MG63 (cell line): ENCODE measurements around the gene KIAA1328. TPM values are rescaled to one million over a fixed set of nuclear protein-coding genes. Genes with fewer than 3 reads are reported as not detected.

ENCODE experiments used
- DNase-seq: peaks from one replicate; pipeline ENCODE4 v3.0.0-alpha.2; 2020
- H3K27me3 ChIP-seq: fragments of 250-450 bp; sonication (Bioruptor Pico); 2 replicates; pipeline ENCODE4 v1.5.1; 2020; ENCODE audit warnings: mild to moderate bottlenecking, moderate library complexity
- H3K36me3 ChIP-seq: fragments of 250-450 bp; sonication (Bioruptor Pico); 2 replicates; pipeline ENCODE4 v1.5.1; 2020; ENCODE audit warnings: mild to moderate bottlenecking, moderate library complexity
- H3K4me3 ChIP-seq: fragments of 250-450 bp; sonication (Bioruptor Pico); 2 replicates; pipeline ENCODE4 v1.5.1; 2020; ENCODE audit warnings: mild to moderate bottlenecking, moderate library complexity
- H3K9me3 ChIP-seq: fragments of 250-450 bp; sonication (Bioruptor Pico); 2 replicates; pipeline ENCODE4 v1.5.1; 2020; ENCODE audit warnings: mild to moderate bottlenecking, moderate library complexity
- total RNA-seq: library from RNA; depleted of rRNA; stranded (reverse); fragments of >200 nt; shearing (Covaris generic); gene quantifications from 2 replicates; pipeline ENCODE4 v1.2.3, GENCODE V29; 2014; ENCODE audit warnings: low replicate concordance

KIAA1328 gene
- total RNA-seq, 1 experiment from 2014 or later = 2.4 TPM

DNA sequence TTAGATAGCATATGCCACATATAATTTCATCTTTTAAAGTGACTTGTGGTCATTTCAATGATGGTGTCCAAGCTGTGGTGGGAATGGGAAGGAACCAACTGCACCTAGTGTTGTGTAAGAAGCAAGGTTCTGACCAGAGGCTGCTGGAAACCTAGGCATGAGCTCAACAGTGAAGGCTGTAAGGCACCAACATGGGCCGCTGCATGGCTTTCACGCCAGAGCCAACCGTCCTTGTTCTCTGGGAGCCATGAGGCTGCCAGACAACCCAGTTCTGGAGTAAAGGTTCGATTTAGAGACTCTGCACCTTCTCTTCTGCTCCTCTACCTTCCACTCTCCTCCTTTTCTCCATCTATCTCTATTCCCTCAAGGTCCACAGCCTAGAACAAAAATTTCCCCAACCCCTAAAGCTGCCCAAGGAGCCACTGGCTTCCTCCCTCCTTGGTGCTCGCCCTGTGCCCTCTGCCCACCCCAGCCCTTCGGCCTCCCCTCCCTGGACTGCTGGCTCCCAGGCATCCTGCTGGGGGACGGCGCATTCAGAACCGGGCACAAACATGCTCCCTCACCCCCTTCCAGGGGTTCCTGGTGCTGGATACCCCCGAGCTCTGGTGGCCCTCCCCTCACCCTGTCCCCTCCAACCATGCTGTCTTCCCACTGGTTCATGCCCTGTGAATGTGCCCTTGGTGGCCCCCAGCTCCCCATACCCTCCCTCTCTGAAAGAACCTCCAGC lies 431.6 kb downstream of the KIAA1328 start:
- no peaks in the 10 kb centered on the region for H3K9me3 ChIP-seq
- H3K27me3 ChIP-seq = no peaks in the 10 kb centered on the region
- no peak overlapping the region for H3K4me3 ChIP-seq
- DNase-seq = no peak
- no peaks in the 10 kb centered on the region for H3K36me3 ChIP-seq

DNA sequence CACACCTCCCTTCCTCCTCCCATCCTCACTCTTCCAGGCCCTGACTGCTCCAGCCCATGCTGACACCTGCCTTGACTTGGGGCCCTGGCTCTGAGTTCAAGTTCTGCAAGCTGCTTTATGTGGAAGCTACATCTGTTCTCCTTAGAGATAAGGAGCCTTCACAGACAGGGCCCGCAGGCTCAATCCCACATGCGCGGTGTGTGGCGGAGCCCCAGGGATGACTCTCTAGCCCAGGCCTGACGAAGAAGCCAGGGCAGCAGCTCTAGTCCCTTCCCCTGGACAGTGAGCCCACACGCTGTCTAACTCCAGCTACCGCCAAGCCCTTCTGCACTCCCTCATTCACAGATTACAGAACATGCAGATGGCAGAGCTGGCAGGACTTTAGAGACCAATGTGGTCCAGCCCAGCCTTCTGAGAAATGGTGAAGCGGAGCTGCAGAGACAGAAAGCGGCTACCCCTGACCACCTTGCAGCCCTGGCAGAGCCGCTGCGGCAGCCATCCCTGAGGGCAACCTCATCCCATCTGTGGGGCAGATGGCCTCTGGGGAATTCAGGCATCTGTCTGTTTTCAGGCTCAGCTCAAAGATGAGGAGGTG lies 432.4 kb downstream of the KIAA1328 start:
- Histone ChIP-seq H3K27me3 (no peaks in the 10 kb centered on the region), H3K4me3 (no peak overlapping the region), H3K36me3 (no peaks in the 10 kb centered on the region), H3K9me3 (no peaks in the 10 kb centered on the region)
- DNase-seq = no peak

DNA sequence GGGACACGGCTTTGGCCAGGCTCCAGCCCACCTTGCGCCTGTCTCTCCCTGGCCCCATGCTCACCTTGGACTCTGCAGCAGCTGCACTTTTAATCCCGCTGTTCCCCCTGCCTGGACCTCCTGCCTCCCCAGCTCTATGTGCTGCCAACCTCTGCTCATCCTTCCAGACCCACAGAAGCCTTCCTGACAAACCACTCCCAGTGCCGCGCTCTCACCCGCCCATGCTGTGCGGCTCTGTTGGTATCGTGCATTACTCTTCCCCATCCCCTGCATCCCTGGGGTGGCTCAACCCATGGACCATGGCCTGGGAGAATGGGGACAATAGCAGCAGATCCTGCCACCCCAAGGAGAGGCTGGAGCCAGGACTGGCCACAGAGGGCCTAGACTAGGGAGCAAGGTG lies 433.1 kb downstream of the KIAA1328 start:
- no peaks in the 10 kb centered on the region for H3K36me3 ChIP-seq
- no peaks in the 10 kb centered on the region for H3K9me3 ChIP-seq
- no peak for DNase-seq
- no peak overlapping the region for H3K4me3 ChIP-seq
- H3K27me3 ChIP-seq = no peaks in the 10 kb centered on the region

DNA sequence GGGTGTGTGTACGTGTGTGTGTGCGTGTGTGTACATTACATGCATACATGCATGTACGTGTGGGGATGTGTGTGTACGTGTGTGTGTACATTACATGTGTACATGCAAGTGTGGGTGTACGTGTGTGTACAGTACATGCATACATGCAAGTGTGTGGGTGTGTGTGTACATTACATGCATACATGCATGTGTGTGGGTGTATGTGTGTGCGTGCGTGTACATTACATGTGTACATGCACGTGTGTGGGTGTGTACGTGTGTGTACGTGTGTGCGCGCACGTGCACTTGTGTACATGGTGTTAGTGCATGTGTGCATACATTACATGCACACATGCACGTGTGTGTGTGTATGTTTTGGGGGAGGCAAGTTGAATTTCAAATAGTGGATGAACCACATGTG lies 436.0 kb downstream of the KIAA1328 start:
- Histone ChIP-seq H3K9me3 (no peaks in the 10 kb centered on the region), H3K27me3 (no peaks in the 10 kb centered on the region), H3K4me3 (no peak overlapping the region), H3K36me3 (no peaks in the 10 kb centered on the region)
- no peak for DNase-seq

DNA sequence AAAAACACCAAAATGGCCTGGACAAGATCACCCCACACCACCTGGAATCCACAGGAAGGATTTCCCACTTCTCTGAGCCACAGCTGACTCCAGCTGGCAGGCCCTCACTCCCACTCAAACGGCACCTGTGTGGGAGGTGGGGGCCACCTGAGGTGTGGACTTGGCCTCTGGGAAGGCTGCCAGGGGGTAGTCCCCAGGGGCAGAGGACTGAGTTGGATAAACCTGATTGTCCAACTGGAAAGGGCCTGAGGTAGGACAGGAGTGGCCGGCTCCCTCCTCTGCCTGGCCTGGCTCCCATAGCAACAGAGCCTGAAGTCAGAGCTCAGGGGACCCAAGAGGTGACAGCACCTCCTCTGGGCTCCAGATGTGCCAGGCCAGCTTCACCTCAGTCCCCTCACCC lies 436.5 kb downstream of the KIAA1328 start:
- DNase-seq = no peak
- H3K9me3 ChIP-seq = no peaks in the 10 kb centered on the region
- no peaks in the 10 kb centered on the region for H3K27me3 ChIP-seq
- no peaks in the 10 kb centered on the region for H3K36me3 ChIP-seq
- H3K4me3 ChIP-seq = no peak overlapping the region

DNA sequence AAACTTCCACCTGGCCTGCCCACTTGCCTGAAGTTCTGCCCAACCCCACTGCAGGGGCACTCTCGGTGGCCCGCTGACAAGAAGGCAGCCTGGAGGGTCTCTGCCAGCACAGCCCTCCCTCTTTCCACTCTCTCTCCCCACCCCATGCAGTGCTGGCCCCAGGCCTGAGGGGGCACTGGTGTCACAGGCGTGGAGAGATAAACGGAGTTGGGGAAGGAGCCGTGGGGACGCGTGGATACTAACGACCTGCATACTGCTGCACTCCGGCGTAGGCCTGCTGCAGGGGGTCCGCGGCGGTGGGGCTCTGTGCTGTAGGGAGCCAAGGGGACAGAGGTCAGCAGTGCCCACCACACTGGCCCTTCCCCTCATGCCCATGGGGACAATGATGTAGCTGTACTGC lies 437.4 kb downstream of the KIAA1328 start:
- no peaks in the 10 kb centered on the region for H3K36me3 ChIP-seq
- no peaks in the 10 kb centered on the region for H3K27me3 ChIP-seq
- no peak overlapping the region for H3K4me3 ChIP-seq
- no peak for DNase-seq
- no peaks in the 10 kb centered on the region for H3K9me3 ChIP-seq

DNA sequence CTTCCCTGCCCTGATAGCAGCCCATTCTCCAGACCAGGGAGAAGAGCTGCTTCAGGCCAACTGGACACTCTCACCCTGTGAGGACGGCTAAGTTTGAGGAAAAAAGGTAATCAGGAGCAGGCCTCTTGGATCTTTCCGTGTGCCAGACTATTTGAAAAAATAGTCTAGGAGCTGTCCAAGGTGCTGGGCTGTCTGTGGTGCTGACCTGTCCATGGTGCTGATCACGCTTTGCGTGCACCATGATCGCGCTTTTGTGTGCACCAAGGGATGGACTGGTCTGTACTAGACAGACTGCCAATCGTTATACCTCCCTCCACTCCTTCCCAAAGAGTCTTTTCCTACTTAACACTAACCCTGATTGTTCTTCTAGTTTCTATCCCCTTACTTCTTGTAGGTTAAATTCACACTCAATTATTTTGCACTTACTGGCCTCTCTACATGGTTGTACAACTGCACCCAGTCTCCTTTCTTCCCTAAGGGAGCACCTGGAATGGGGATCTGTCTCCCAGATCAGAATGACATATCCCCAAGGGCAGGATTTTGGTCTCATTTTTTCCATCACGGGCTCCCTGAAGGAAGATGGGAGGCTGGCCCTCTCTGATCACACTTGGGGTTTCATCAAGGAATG lies 441.2 kb downstream of the KIAA1328 start:
- DNase-seq = no peak
- no peaks in the 10 kb centered on the region for H3K36me3 ChIP-seq
- H3K9me3 ChIP-seq = no peaks in the 10 kb centered on the region
- no peaks in the 10 kb centered on the region for H3K27me3 ChIP-seq
- H3K4me3 ChIP-seq = no peak overlapping the region

DNA sequence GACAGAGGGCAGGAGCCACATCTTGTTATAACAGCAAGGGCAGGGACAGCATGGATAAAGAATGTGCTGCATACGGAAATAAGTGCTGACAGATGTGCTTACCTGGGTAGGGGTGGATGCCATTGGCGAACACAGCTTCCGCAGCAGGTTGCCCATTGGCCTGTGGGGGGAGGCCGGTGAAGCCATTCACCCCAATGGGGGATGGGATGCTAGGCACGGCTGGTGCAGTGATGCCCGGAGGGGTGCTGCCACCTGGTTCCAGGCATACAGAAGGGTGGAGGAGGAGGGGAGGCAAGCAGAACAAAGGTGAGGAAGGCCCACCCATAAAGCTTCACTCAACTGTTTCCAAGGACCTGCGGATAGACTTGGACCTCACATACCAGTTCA lies 441.7 kb downstream of the KIAA1328 start:
- no peak for DNase-seq
- Histone ChIP-seq H3K36me3 (no peaks in the 10 kb centered on the region), H3K27me3 (no peaks in the 10 kb centered on the region), H3K4me3 (no peak overlapping the region), H3K9me3 (no peaks in the 10 kb centered on the region)

DNA sequence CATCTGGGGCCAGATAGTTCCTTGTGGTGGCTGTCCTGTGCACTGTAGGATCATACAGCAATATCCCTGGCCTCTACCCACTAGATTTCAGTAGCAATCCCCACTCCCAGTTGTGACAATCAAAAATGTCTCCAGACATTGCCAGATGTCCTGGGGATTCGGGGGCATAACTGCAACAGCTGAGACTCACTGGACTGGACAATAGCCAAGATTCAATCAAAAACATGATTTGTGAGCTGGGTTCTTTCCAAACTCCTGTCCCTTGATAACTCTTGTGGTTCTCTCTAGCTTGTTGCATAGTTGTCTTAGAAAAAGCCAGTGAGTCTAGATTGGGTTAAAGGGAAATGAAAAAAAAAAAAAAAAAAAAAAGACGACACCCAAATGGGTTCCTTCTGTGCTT lies 443.3 kb downstream of the KIAA1328 start:
- H3K27me3 ChIP-seq = no peaks in the 10 kb centered on the region
- H3K36me3 ChIP-seq = no peaks in the 10 kb centered on the region
- no peaks in the 10 kb centered on the region for H3K9me3 ChIP-seq
- no peak overlapping the region for H3K4me3 ChIP-seq
- DNase-seq = no peak

DNA sequence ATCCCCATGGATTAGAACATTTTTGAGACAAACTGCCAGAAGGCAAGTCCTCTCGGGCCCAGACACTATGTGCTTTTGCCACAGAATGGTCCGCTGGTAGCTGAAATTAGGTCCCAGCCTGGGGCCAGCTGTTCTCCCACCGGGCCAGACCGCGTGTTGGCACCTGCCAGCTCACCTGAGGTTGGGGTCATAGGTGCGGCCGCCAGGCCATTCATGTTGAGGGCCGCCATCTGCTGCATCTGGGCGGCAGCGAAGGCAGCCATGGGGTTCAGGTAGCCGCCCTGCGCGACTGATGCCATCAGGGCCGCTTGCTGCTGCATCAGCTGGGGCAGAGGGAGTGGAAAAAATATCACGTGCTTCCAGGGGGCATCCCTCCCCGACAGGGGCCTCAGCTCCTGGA lies 443.9 kb downstream of the KIAA1328 start:
- H3K36me3 ChIP-seq = no peaks in the 10 kb centered on the region
- no peaks in the 10 kb centered on the region for H3K27me3 ChIP-seq
- H3K4me3 ChIP-seq = no peak overlapping the region
- DNase-seq = no peak
- H3K9me3 ChIP-seq = no peaks in the 10 kb centered on the region

DNA sequence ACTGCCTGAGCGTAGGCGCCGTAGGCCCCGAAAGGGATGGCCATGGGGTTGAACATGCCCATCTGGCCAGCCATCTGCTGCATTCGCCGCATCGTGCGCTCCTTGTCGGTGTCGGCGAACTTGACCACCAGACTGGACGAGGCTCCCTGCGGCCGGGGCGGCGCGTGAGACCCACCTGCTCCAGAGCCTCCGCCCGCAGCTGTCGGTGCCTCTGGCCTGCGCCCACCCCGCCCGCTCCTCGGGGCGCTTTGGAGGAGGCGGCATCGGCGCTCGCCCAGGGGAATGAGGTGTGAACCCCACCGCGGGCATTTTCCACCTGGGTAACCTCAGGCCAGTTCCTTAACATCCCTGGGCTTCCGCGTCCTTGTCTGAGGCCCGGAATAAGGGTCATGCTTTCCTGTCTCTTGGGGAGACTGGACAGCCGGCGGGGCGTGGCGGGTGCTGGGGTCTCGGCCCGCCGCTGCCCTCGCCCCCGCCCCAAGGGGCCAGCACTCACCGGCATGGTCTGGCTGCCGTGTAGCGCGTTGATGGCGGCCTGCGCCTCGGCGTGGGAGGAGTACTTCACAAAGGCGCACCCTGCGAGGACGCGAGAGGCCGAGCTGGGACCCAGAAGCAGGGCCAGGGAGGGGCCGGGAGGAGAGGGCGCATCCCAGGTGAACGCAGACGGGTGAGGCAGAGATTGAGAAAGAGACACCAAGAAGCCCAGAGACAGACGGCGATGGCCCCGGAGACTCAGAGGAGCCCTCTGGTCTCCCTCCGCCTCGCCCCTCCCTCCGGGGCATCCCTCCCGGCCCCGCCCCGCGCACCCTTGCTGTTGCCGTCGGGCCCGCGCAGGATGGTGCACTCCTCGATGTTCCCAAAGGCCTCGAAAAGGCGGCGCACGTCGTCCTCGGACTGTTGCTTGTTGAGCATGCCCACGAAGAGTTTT lies 445.6 kb downstream of the KIAA1328 start:
- Histone ChIP-seq H3K27me3 (no peaks in the 10 kb centered on the region), H3K36me3 (no peaks in the 10 kb centered on the region), H3K9me3 (no peaks in the 10 kb centered on the region), H3K4me3 (no peak overlapping the region)
- no peak for DNase-seq

DNA sequence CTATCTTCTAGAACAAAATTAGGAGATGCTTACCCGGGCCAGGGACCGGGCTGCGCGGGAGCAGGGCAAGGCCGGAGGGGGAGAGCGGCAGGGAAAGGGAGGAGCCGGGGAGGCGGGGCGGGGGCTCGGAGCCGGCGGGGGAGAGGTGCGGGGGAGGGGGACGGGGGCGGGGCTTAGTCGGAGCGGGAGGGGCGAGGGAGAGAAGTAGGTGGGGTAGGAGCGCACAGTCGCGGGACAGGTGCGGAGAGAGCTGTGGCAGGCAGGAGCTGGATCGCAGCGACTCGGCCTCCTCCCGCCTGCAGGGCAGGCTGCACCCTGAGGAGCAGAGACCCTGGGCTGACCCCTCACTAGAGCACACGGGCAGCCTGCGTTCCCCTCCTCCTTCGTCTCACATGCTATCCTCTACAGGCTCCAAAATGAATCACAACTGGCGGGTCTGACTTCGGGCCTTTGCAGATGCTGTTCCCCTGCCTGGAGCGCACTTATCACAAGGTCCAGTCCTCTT lies 446.4 kb downstream of the KIAA1328 start:
- Histone ChIP-seq H3K9me3 (no peaks in the 10 kb centered on the region), H3K4me3 (no peak overlapping the region), H3K36me3 (no peaks in the 10 kb centered on the region), H3K27me3 (no peaks in the 10 kb centered on the region)
- no peak for DNase-seq

DNA sequence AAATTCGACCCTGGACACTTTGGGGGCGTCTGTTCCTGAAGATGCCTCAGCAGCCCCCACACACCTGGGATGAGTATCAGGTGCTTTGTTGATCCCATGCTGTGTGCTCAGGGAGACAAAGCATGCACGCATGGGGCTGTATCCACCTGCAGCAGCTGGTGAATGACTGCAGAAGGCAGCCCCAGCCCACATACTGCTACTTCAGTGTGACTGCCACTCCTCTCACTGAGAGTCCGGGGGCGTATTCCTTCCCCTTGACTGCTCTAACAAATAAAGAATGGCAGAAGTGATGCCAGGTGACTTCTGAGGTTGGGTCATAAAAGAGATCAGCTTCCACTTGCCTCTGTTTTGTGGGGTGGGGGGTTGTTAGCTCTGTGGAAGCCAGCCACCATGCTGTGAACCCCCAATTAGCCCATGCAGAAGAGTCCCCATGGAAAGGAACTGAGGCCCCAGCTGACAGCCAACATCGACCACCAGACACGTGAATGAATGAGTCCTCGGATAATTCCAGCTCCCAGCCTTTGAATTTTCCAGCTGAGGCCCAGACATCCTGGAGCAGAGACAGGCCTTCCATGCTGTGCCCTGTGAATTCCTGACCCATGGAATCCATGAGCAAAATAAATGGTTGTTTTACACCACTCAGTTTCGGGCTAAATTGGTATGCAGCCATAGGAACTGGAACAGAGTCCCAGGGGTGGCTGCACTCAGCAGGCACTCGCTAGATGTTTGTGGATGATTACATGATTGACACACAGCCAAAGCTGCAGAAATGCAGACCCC lies 447.4 kb downstream of the KIAA1328 start:
- no peaks in the 10 kb centered on the region for H3K9me3 ChIP-seq
- no peaks in the 10 kb centered on the region for H3K27me3 ChIP-seq
- no peak overlapping the region for H3K4me3 ChIP-seq
- H3K36me3 ChIP-seq = no peaks in the 10 kb centered on the region
- no peak for DNase-seq

DNA sequence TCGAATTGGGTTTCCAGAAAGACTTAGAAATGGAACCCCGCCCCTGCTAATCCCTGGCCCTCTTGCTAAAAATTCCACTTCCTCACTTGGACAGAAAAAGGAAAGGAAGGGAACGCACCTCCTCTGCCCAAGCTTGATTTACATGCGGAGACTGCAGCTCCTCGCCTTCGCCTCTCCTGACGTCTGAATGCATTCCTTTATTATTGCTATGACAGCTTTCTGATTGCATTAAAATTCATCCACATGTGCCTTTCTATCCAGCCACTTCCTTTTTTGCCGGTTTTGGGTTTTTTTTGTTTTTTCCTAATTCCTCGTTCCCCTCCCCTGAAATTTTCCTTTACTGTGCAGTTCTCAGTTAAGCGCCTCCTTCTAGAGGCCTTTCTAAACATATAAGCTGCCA lies 448.9 kb downstream of the KIAA1328 start:
- Histone ChIP-seq H3K4me3 (no peak overlapping the region), H3K9me3 (no peaks in the 10 kb centered on the region), H3K27me3 (no peaks in the 10 kb centered on the region), H3K36me3 (no peaks in the 10 kb centered on the region)
- no peak for DNase-seq
